Measurements from ENCODE around the gene FAM83F. TPM values are rescaled to one million over a fixed set of nuclear protein-coding genes. Genes with fewer than 3 reads are reported as not detected.

The FAM83F gene
- total and polyA plus RNA-seq, 7 donors: under 0.01 to 19.5 (median 0.71) TPM

GRCh38 chr22:39959640-39960447, 34.9 kb upstream of the FAM83F start, which contains the start of gene TMA7B:
Gene TMA7B (plus strand): TSS chr22:39960397. CDS start chr22:39964375, 3,978 bp downstream.
- H3K27ac ChIP-seq: no peak within 1 kb of the TSS
- H3K27me3 ChIP-seq: peaks cover 0 to 3% (median 0%) of the 10 kb centered on the region in 3 donors
- WGBS, 2 donors: 62 to 82% methylated on average over 14 of the region's 14 CpGs
- H3K9me3 ChIP-seq: no peaks in the 10 kb centered on the region
- no peak within 1 kb of the TSS for H3K4me3 ChIP-seq
- H3K4me1 ChIP-seq: no peaks in the 10 kb centered on the region
- no peaks in the 10 kb centered on the region for H3K36me3 ChIP-seq
- TF ChIP-seq CTCF (IDR thresholded peaks at IDR 0.05): no peak
- TF ChIP-seq EP300 (IDR thresholded peaks at IDR 0.05): no peak
- no peak for TF ChIP-seq POLR2A (IDR thresholded peaks at IDR 0.05)
- no peak for TF ChIP-seq POLR2AphosphoS5 (IDR thresholded peaks at IDR 0.05)
- no peak for DNase-seq
- intact Hi-C loops (cut with DNase I): no loop called here

GRCh38 chr22:39960791-39961746, 33.7 kb upstream of the FAM83F start:
- WGBS, 2 donors: 69 to 88% methylated on average over 13 of the region's 13 CpGs
- intact Hi-C loops (cut with DNase I): no loop called here
- Histone ChIP-seq H3K36me3 (no peaks in the 10 kb centered on the region), H3K9me3 (no peaks in the 10 kb centered on the region), H3K27ac (no peak overlapping the region), H3K4me3 (no peak overlapping the region), H3K4me1 (no peaks in the 10 kb centered on the region), H3K27me3 (peaks cover 0 to 3% (median 0%) of the 10 kb centered on the region in 3 donors)
- TF ChIP-seq CTCF (IDR thresholded peaks at IDR 0.05): no peak
- TF ChIP-seq POLR2A (IDR thresholded peaks at IDR 0.05): no peak
- TF ChIP-seq EP300 (IDR thresholded peaks at IDR 0.05): no peak
- TF ChIP-seq POLR2AphosphoS5 (IDR thresholded peaks at IDR 0.05): no peak
- no peak for DNase-seq

- no peaks in the 10 kb centered on the region for H3K36me3 ChIP-seq
- peaks cover 0 to 3% (median 0%) of the 10 kb centered on the region in 3 donors for H3K27me3 ChIP-seq
- TF ChIP-seq EP300 (IDR thresholded peaks at IDR 0.05) (no peak), POLR2AphosphoS5 (IDR thresholded peaks at IDR 0.05) (no peak), CTCF (IDR thresholded peaks at IDR 0.05) (no peak), POLR2A (IDR thresholded peaks at IDR 0.05) (no peak)
- no peaks in the 10 kb centered on the region for H3K4me1 ChIP-seq
- no peak overlapping the region for H3K4me3 ChIP-seq
- WGBS, 2 donors: 91 to 93% methylated on average over 9 of the region's 9 CpGs
- no peaks in the 10 kb centered on the region for H3K9me3 ChIP-seq
- intact Hi-C loops (cut with DNase I): no loop called here
- DNase-seq: no peak
- H3K27ac ChIP-seq: no peak overlapping the region
Measured at GRCh38 chr22:39962071-39962470, 32.7 kb upstream of the FAM83F start.

GRCh38 chr22:39965748-39966147, 29.0 kb upstream of the FAM83F start:
- Histone ChIP-seq H3K27ac (no peak overlapping the region), H3K4me1 (peaks cover 0 to 7% (median 0%) of the 10 kb centered on the region in 4 donors), H3K4me3 (no peak overlapping the region), H3K9me3 (no peaks in the 10 kb centered on the region), H3K36me3 (no peaks in the 10 kb centered on the region), H3K27me3 (peaks cover 0 to 3% (median 0%) of the 10 kb centered on the region in 3 donors)
- TF ChIP-seq CTCF (IDR thresholded peaks at IDR 0.05): no peak
- WGBS, 2 donors: 71 to 80% methylated on average over 5 of the region's 5 CpGs
- intact Hi-C loops (cut with DNase I): no loop called here
- no peak for DNase-seq

Measured in sigmoid colon (tissue), 7 donors.